ENCODE measurements around the gene ASMTL.

DNA sequence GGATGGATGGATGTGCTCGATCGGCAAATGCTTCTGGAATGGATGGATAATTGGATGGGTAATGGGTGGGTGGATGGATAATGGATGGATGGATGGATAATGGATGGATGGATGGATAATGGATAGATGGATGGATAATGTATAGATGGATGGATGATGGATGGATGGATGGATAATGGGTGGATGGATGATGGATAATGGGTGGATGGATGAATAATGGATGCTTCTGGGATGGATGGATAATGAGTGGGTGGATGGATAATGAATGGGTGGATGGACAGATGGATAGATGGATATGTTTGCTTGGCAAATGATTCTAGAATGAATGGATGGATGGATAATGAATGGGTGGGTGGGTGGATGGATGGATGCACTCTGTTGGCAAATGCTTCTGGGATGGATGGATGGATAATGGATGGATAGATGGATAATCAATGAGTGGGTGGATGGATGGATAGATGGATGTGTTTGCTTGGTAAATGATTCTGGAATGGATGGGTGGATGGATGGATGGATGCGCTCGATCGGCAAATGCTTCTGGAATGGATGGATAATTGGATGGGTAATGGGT, 57.0 kb downstream of the ASMTL start:
- no peak for TF ChIP-seq POLR2AphosphoS5 (IDR thresholded peaks at IDR 0.05; ENCODE audit: low read depth)
- TF ChIP-seq, protein P1, sequence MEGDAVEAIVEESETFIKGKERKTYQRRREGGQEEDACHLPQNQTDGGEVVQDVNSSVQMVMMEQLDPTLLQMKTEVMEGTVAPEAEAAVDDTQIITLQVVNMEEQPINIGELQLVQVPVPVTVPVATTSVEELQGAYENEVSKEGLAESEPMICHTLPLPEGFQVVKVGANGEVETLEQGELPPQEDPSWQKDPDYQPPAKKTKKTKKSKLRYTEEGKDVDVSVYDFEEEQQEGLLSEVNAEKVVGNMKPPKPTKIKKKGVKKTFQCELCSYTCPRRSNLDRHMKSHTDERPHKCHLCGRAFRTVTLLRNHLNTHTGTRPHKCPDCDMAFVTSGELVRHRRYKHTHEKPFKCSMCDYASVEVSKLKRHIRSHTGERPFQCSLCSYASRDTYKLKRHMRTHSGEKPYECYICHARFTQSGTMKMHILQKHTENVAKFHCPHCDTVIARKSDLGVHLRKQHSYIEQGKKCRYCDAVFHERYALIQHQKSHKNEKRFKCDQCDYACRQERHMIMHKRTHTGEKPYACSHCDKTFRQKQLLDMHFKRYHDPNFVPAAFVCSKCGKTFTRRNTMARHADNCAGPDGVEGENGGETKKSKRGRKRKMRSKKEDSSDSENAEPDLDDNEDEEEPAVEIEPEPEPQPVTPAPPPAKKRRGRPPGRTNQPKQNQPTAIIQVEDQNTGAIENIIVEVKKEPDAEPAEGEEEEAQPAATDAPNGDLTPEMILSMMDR (IDR thresholded peaks at IDR 0.05; ENCODE audit: insufficient read depth, low read length): no peak
- TF ChIP-seq SPI1 (IDR thresholded peaks at IDR 0.05; ENCODE audit: borderline replicate concordance, low read depth): no peak

Measured in HL-60 (cell line).